GM19324 (cell line): ENCODE results near the gene ULK2.

Experiments used
- ATAC-seq: cut with Tn5 transposase; IDR thresholded peaks from one replicate; pipeline ENCODE4 v1.9.1; 2021; ENCODE audit warnings: mild to moderate bottlenecking, moderate library complexity; ENCODE audit not compliant: unreplicated experiment, low FRiP score

Gene ULK2

DNA sequence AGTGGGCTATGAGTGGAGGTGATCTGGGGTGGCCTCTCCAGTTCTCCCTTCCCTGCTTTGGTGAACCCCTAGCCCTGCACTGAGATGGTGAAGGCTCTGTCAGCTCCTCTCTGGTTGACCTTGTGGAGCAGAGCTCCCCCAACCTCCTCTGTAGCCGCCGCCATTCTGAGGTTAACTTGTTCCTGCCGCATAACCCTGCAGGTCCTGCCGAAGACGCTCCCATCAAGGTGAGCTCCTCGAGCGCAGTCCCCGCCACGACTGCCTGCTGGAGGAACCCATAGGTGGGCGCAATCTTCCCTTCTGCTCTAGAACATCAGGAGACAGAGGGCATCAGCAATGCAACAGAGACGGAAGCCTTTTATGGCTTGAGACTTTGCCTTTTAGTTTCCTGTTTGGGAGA is 136.1 kb downstream of the ULK2 start:
- ATAC-seq, result no peak

DNA sequence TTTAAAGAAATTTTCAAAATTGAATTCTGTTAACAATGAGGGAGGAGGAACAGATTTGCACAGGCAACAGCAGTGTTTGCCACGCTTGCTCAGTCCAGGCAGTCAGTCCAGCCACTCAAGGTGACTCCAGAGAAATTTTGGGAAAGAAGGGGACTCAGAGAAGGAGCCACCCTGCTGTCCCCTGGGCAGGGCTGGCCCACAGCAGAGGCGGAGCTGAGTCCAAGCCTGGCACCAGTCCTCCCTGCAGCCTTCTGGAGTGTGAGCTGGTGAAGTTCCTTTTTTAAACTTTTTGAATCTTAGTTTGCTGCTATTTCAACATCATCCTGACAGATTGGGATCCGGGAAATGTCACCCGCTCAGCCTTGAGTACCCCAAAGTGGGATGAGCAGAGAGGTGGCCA is 136.9 kb downstream of the ULK2 start:
- ATAC-seq, result no peak

DNA sequence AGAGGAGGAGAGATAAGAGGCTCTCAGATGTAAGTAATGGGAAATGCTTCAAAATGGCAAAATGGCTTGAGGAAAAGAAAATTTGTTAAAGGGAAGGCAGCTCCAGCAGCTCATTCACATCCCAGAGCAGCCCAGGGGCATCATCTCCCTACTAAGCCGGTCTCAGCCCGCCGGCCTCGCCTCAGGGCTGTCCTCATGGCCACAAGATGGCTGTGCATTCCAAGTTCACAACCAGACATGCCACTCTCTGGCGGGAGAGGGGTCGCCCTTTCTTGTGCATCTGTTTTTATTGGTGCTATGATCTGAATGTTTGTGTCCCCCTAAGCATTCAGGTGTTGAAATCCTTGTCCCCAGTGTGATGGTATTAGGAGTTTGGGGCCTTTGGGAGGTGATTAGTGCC is 137.8 kb downstream of the ULK2 start:
- no peak for ATAC-seq

DNA sequence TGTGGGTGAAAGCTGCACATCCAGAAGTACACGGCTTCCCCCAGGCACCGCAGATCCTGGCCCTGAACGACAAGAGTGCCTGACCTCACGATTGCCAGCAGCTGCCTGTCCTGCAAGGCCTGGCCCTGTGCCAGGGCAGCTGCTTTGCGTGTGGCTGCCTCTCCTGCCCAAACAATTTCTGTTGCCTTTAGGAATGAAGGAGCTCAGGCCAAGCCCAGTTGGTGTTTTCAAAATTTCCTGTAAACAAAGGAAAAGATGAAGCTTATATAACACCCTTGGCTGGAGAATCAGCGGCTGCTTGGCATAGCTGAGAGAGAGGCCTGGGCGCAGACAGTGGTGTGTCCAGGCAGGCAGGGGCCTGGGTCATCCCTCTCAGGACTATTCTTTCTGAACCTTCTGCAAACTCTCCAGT is 139.6 kb downstream of the ULK2 start:
- ATAC-seq, result no peak

DNA sequence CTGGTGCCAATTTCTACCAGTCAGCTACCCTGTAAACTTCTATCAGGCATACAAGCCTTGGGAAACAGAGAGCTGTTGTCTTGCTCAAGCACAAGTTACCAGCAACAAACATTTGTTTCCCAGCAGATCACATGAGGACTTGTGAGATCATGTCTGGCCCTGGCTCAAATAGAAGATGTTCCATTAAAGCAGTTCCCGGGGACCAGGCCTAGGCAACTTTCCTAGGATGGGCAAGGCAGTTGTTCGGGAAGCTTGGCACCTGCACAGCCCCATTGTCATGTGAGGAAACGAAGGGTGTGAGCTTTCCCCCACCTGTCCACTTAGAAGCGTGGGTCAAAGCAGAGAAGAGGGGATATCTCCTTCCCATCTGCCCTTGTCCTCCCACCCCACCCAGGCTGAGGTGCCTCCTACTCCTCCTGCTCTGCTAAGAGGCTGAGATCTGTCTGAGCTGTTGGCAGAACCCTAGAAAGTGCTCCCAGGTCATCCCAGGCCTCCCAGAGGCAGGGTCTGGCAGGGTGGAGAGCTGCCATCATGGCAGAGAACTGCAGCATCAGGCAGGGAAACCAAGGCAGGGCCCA is 140.1 kb downstream of the ULK2 start:
- no peak for ATAC-seq

DNA sequence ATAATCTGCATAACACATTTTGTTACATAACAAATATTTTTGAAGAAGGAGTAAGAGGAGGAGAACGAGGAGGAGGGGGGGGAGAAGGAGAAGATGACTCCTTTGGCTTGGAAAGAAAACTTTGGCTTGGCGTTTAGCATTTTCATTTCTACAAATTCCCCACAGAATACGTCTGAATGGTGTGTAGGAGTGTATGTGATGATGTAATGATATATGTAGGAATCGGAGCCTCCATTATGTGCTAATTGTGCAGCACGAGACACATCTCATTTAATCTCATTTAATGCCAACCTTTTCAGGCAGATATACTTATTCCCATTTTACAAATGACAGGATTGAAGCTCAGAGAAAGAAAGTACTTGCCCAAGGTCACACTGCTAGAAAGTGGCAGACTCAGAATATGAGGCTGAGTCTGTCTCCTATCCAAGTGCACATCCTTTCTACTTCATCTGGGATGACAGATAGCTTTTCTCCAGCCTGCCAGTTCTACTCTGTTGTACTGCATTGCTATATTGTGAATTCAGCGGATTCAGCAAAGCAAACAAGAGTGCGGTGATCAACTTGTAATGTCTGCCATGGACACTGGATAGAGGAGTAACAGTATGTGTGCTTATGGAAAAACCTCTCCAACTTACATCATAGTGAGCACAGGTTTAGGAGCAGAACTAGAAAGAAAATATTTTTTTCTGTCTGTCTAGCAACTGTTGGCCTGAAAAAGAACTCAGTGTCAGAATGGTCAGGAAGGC is 140.9 kb downstream of the ULK2 start:
- no peak for ATAC-seq

DNA sequence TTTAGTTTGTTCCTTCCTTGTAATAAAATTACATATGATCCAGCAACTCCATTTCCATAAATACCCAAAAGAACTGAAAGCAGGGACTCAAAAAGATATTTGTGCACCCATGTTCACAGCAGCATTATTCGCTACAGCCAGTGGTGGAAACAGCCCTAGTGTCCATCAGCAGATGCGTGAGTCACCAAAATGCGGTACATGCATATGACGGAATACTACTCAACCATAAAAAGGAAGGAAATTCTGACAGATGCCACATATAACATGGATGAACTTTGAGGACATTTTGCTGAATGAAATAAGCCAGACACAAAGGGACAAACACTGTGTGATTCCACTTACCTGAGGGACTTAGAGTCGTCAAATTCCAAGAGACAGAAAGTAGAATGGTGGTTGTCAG is 142.2 kb downstream of the ULK2 start:
- ATAC-seq, result no peak

DNA sequence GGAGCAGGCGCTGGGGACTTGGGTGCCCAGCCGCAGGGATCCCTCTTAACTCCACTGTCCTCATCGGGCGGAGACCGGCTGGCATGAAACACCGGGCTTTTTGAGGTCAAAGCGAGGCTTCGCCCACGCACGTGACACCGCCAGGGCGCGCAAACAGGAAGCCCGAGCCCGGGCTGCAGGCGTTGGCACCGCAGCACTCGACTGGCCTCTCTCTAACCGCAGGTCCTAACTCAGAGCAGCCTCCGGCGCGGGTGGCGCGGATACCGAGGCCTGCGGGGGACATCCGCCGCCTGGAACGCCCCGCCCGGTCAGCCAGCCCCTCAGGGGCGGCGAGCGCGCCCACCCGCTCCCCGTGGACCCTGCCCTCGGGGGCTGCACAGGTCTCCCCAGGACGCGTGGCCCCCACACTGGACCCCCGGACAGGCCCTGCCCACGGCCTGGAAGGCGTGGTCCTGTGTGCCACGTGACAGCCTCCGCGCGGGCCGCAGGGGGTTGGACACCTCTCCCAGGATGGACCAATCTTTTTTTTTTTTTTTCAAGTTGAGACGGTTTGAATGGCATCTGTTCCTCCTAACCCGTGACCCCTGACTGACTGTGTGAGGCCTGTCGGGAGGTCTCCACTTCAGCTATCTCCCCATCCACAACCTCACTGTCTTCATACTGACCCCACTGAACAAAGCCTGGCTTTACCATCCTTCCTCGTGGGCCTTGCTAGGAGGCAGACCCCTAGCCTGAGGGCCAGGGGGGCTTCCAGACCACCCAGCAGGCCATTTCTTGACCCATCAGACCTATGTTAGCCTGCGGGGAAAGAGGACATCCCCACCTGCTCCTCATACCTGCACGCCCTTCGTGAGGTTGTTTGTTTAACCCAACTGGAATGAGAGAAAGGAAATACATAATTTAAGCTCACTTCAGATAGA is 143.0 kb downstream of the ULK2 start:
- no peak for ATAC-seq

DNA sequence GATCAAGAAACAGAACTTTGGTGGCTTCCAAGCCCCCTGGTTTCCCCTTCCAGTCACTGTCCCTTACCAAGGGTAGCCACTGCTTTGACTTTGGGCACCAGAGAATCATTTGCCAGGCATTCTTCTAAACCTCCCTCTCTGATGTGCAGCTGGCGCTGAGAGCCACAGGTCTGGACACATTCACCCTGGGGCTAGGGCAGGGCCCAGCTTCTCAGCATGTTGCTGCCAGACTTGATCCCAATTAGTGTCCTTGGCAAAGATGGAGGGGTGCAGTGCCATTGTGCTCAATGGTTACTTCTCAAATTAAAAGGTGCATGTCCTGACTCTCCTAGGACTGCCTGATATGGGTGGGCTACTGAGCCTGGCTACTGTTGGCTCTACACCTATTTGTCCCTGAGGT is 143.8 kb downstream of the ULK2 start:
- no peak for ATAC-seq
